ENCODE measurements around the gene LRRC25. TPM values are rescaled to one million over a fixed set of nuclear protein-coding genes. Genes with fewer than 3 reads are reported as not detected.
"Not testable (repeated sequence)": the region's sequence is repeated elsewhere in the genome, so short reads cannot be mapped to it uniquely, and the experiment has no call there.

The LRRC25 gene
- total and polyA plus RNA-seq, 7 donors, result 0.65 to 5.2 (median 2.3) TPM

GRCh38 chr19:18406749-18407148 is 9.3 kb upstream of the LRRC25 start:
- ATAC-seq (no peak), DNase-seq (no peak)
- Histone ChIP-seq H3K36me3 (ENCODE audit: insufficient read depth in 1 of 2, low read depth in 1 of 2) (no peaks in the 10 kb centered on the region), H3K27me3 (ENCODE audit: insufficient read depth in 3 of 3, low read length in 2 of 3) (no peaks in the 10 kb centered on the region), H3K9me3 (no peaks in the 10 kb centered on the region), H3K27ac (no peak overlapping the region), H3K4me3 (no peak overlapping the region), H3K4me1 (no peaks in the 10 kb centered on the region)
- no peak for TF ChIP-seq CTCF (IDR thresholded peaks at IDR 0.05)
- intact Hi-C loops (cut with DNase I), result no loop called here
- 85 to 94% (median 90%) methylated on average over 9 of the region's 9 CpGs for WGBS, 3 donors

GRCh38 chr19:18405754-18406153 is 8.3 kb upstream of the LRRC25 start:
- H3K9me3 ChIP-seq; H3K27ac ChIP-seq; ATAC-seq; intact Hi-C loops (cut with DNase I); H3K4me1 ChIP-seq; H3K36me3 ChIP-seq (ENCODE audit: insufficient read depth in 1 of 2, low read depth in 1 of 2); H3K27me3 ChIP-seq (ENCODE audit: insufficient read depth in 3 of 3, low read length in 2 of 3); DNase-seq; H3K4me3 ChIP-seq: not testable (repeated sequence)
- WGBS, 3 donors, result 86 to 94% (median 92%) methylated on average over 10 to 11 of the region's 11 CpGs

- intact Hi-C loops (cut with DNase I), result loop anchor here in 1 of 2 donors (5.0 kb wide), 1 partner anchor 45 kb away; no protein-coding TSS in a partner anchor
- not testable (repeated sequence) for DNase-seq
- 71 to 82% (median 74%) methylated on average over 17 to 18 of the region's 18 CpGs for WGBS, 3 donors
Measured at GRCh38 chr19:18402455-18403248, 5.2 kb upstream of the LRRC25 start.

GRCh38 chr19:18401580-18402112 is 4.2 kb upstream of the LRRC25 start:
- H3K36me3 ChIP-seq (ENCODE audit: insufficient read depth in 1 of 2, low read depth in 1 of 2), result no peaks in the 10 kb centered on the region
- TF ChIP-seq CTCF (IDR thresholded peaks at IDR 0.05), result peak; percentile 14
- H3K9me3 ChIP-seq, result no peaks in the 10 kb centered on the region
- 53 to 65% (median 62%) methylated on average over 7 of the region's 7 CpGs for WGBS, 3 donors
- intact Hi-C loops (cut with DNase I), result loop anchor here in 1 of 2 donors (5.0 kb wide), 1 partner anchor 44 kb away; no protein-coding TSS in a partner anchor
- ATAC-seq, result peak; percentile 58 to 65 (median 60)
- H3K27me3 ChIP-seq (ENCODE audit: insufficient read depth in 3 of 3, low read length in 2 of 3), result peaks cover 0 to 2% (median 0%) of the 10 kb centered on the region in 3 donors
- H3K4me1 ChIP-seq, result peaks cover 2% of the 10 kb centered on the region
- no peak overlapping the region for H3K27ac ChIP-seq
- DNase-seq, result peak; percentile 57 to 84
- no peak overlapping the region for H3K4me3 ChIP-seq

More at GRCh38 chr19:18402455-18403248, 5.2 kb upstream of the LRRC25 start:
- ATAC-seq; H3K27ac ChIP-seq; H3K4me3 ChIP-seq; H3K36me3 ChIP-seq (ENCODE audit: insufficient read depth in 1 of 2, low read depth in 1 of 2); H3K4me1 ChIP-seq; H3K9me3 ChIP-seq; H3K27me3 ChIP-seq (ENCODE audit: insufficient read depth in 3 of 3, low read length in 2 of 3): not testable (repeated sequence)

GRCh38 chr19:18399008-18399407 is 1.6 kb upstream of the LRRC25 start:
- no peak for DNase-seq
- Histone ChIP-seq H3K36me3 (ENCODE audit: insufficient read depth in 1 of 2, low read depth in 1 of 2) (no peaks in the 10 kb centered on the region), H3K27ac (no peak overlapping the region), H3K9me3 (no peaks in the 10 kb centered on the region), H3K4me3 (no peak overlapping the region), H3K4me1 (peaks cover 8% of the 10 kb centered on the region), H3K27me3 (ENCODE audit: insufficient read depth in 3 of 3, low read length in 2 of 3) (peaks cover 0 to 2% (median 0%) of the 10 kb centered on the region in 3 donors)
- intact Hi-C loops (cut with DNase I), result no loop called here
- TF ChIP-seq CTCF (IDR thresholded peaks at IDR 0.05), result no peak
- WGBS, 3 donors, result 31 to 36% (median 33%) methylated on average over 6 of the region's 6 CpGs
- ATAC-seq, result no peak

Measured in psoas muscle (tissue), 8 donors.